Right cardiac atrium (tissue), 5 donors: ENCODE data around the gene TMA7B. TPM values are rescaled to one million over a fixed set of nuclear protein-coding genes. Genes with fewer than 3 reads are reported as not detected.

ENCODE experiments used
- ATAC-seq, 2 donors: fragments of 200-7000 bp; cut with Tn5 transposase; one replicate each; pipeline versions ENCODE4 v1.8.0 to v1.9.1; 2020; ENCODE audit warnings: moderate library complexity in 2 of 2, mild to moderate bottlenecking in 1 of 2
- DNase-seq, 3 donors: peaks; one replicate each; pipeline ENCODE4 v3.0.0-alpha.2; 2020
- H3K27ac ChIP-seq: one replicate; pipeline ENCODE4 v1.5.1; 2013; ENCODE audit warnings: mild to moderate bottlenecking, low read length, control low read depth, moderate library complexity
- H3K27me3 ChIP-seq: one replicate; pipeline ENCODE4 v1.6.1; 2013; ENCODE audit not compliant: control insufficient read depth, insufficient read depth
- H3K4me1 ChIP-seq: one replicate; pipeline ENCODE4 v1.6.1; 2013; ENCODE audit warnings: low read length; ENCODE audit not compliant: control insufficient read depth, insufficient read depth
- H3K4me3 ChIP-seq: one replicate; pipeline ENCODE4 v1.5.1; 2013; ENCODE audit warnings: low read length, control low read depth
- H3K9me3 ChIP-seq: one replicate; pipeline ENCODE4 v1.6.1; 2013; ENCODE audit warnings: low read length; ENCODE audit not compliant: control insufficient read depth
- WGBS: extraction: QIAGEN DNeasy Blood & Tissue Kit; methylation state at CpG from one replicate; pipeline ENCODE4 v1.1.7; 2013; 5-methylcytosine and 5-hydroxymethylcytosine counted together
- intact Hi-C, 4 donors: fragments of 100-400 bp; cut with DNase I; formaldehyde crosslinking; loops; one replicate each; pipeline versions ENCODE4 v1.11.0 to v1.14.0; 2022 to 2023
- polyA plus RNA-seq: library from polyadenylated mRNA; stranded (reverse); fragments of 200-250 nt; gene quantifications from one replicate; pipeline ENCODE4 v1.2.3, GENCODE V29; 2013
- total RNA-seq, 4 donors: library from RNA; stranded (reverse); fragmentation: NEBNext Ultra II Directional; extraction: Animal tissue kit (Norgen Biotek cat#: 25700); gene quantifications; one replicate each; pipeline ENCODE4 v1.2.1, GENCODE V29; 2021
- donor health status: healthy with polysubstance abuse.
- donor health status: DM: no; HTN: yes; CAD: no.
- donor health status: DM: no; HTN: no; CAD: no.
- donor health status: DM: no; HTN: yes; CAD: no; lungs with severe emphysema.
- donor health status: DM: yes; HTN: yes; CAD: no.

The TMA7B gene
- total and polyA plus RNA-seq, 5 donors, result 0.09 to 0.31 TPM; not detected in 3

DNA sequence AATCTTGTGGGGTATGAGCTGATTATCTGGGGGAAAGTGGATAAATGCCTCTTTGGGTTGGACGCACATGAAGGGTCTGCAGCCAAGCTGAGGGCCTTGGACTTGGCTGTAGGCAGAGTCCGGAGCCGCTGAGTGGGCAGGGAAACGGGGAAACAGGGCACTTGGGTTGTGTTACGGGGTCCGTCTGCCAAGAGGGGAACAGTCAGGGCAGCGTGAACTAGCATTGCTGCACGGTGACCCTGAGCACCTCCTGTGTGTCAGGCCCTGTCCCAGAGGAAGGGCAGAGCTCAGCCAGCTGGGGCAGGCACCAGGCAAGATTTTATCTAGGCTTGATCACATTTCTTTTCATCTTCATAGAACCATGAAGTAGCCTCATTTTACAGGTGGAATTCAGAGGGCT is 46.4 kb downstream of the TMA7B start:
- ATAC-seq (no peak), DNase-seq (no peak)
- Histone ChIP-seq H3K27ac (no peak overlapping the region), H3K9me3 (no peaks in the 10 kb centered on the region), H3K27me3 (no peaks in the 10 kb centered on the region), H3K4me1 (peaks cover 1% of the 10 kb centered on the region), H3K4me3 (no peak overlapping the region)
- intact Hi-C loops, result no loop called here
- WGBS, result 73% methylated on average over 8 of the region's 8 CpGs

DNA sequence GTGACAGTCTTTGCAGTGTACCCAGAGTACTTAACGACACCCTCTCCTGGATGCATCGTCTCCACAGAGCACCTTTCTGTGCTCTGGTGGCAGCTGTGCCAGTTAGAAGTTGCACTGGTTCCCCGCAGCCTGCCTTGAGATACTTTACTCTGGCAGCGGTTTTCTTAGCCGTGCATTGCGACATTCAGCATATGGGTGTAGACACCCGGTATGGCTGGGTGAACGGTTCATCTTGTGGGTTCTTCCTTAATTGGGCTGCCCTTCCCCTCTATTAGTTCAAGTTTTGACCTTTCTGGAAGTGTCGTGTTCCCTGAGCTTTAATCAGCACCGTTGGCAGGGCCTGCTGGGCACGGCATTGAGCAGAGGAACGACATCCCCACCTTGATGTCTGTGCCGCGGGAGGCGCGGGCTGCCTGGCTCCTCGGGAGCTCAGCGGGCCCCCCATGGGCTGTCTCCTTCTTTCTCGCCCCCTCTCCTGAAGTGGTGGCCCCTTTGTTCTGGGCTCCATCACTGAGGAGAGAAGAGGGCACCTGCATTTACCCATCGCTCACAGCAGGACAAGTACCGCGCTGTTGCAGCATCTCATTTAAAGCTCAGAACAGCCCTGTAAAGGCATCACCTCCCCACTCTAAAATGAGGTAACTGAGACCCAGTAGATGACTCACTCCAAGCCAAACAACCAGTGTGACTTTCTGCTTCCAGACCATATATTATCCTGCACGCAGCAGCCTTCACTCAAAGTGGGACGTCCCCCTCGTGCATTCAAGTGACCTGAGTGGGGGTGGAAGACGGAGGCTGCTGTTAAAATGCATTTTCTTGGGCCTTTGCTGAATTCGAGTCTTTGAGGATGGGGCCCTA is 47.9 kb downstream of the TMA7B start:
- Histone ChIP-seq H3K9me3 (no peaks in the 10 kb centered on the region), H3K27ac (no peak overlapping the region), H3K4me1 (peaks cover 1% of the 10 kb centered on the region), H3K4me3 (no peak overlapping the region), H3K27me3 (no peaks in the 10 kb centered on the region)
- DNase-seq, result no peak
- intact Hi-C loops, result no loop called here
- WGBS, result 73% methylated on average over 27 of the region's 27 CpGs
- ATAC-seq, result no peak

- 57% methylated on average over 10 of the region's 10 CpGs for WGBS
- H3K4me1 ChIP-seq, result no peaks in the 10 kb centered on the region
- H3K4me3 ChIP-seq, result no peak overlapping the region
- H3K27ac ChIP-seq, result no peak overlapping the region
- no peak for ATAC-seq
- intact Hi-C loops, result no loop called here
- no peak for DNase-seq
- no peaks in the 10 kb centered on the region for H3K9me3 ChIP-seq
- H3K27me3 ChIP-seq, result no peaks in the 10 kb centered on the region
These were observed 48.6 kb downstream of the TMA7B start for GRCh38 chr22:40008726-40009291.

- Histone ChIP-seq H3K4me3 (no peak overlapping the region), H3K27me3 (no peaks in the 10 kb centered on the region), H3K4me1 (no peaks in the 10 kb centered on the region), H3K9me3 (no peaks in the 10 kb centered on the region), H3K27ac (no peak overlapping the region)
- DNase-seq, result no peak
- intact Hi-C loops, result no loop called here
- peak; percentile 25 to 39 for ATAC-seq
- 19% methylated on average over 11 of the region's 11 CpGs for WGBS
These were observed 49.1 kb downstream of the TMA7B start for GRCh38 chr22:40009292-40009774.

- 37% methylated on average over 24 of the region's 24 CpGs for WGBS
- DNase-seq (no peak), ATAC-seq (no peak)
- Histone ChIP-seq H3K9me3 (no peaks in the 10 kb centered on the region), H3K4me3 (no peak overlapping the region), H3K4me1 (no peaks in the 10 kb centered on the region), H3K27me3 (no peaks in the 10 kb centered on the region), H3K27ac (no peak overlapping the region)
- intact Hi-C loops, result no loop called here
These were observed 49.9 kb downstream of the TMA7B start for GRCh38 chr22:40009951-40010671.

GRCh38 chr22:40010746-40011145 is 50.5 kb downstream of the TMA7B start:
- 78% methylated on average over 6 of the region's 6 CpGs for WGBS
- no peaks in the 10 kb centered on the region for H3K9me3 ChIP-seq
- DNase-seq, result no peak
- H3K4me1 ChIP-seq, result no peaks in the 10 kb centered on the region
- no peak for ATAC-seq
- H3K4me3 ChIP-seq, result no peak overlapping the region
- H3K27me3 ChIP-seq, result no peaks in the 10 kb centered on the region
- intact Hi-C loops, result no loop called here
- no peak overlapping the region for H3K27ac ChIP-seq

Other genes starting within 250 kb of the TMA7B start
- not detected for gene ENTHD1, start 66.6 kb upstream of the TMA7B start, total RNA-seq
- gene ENTHD1, start 66.6 kb upstream of the TMA7B start, polyA plus RNA-seq, result 0.02 TPM
- gene GRAP2, start 59.3 kb upstream of the TMA7B start, total RNA-seq, result 1 to 10 TPM; 2.0 to 5.5 (median 4.1) TPM
- gene GRAP2, start 59.3 kb upstream of the TMA7B start, polyA plus RNA-seq, result 1.6 TPM
- gene FAM83F, start 34.6 kb downstream of the TMA7B start, total RNA-seq, result 1 to 10 TPM; 4.3 to 8.5 (median 6.4) TPM
- 3.6 TPM for gene FAM83F, start 34.6 kb downstream of the TMA7B start, polyA plus RNA-seq
- 10 to 100 TPM; 38.1 to 50.6 (median 39.8) TPM for gene TNRC6B, start 217.5 kb downstream of the TMA7B start, total RNA-seq
- 14.4 TPM for gene TNRC6B, start 217.5 kb downstream of the TMA7B start, polyA plus RNA-seq